ENCODE results near the gene BTBD18. TPM values are rescaled to one million over a fixed set of nuclear protein-coding genes. Genes with fewer than 3 reads are reported as not detected.

Gene BTBD18
- total RNA-seq: not detected

GRCh38 chr11:57751676-57752253 is at the start of gene BTBD18:
Gene BTBD18, minus strand, starts transcription at chr11:57751819. Its CDS starts 631 bp downstream, at chr11:57751188.
- Mint-ChIP-seq H3K4me3 (no peak within 1 kb of the TSS), H3K4me1 (peaks cover 8% of the 10 kb centered on the region), H3K27me3 (no peaks in the 10 kb centered on the region), H3K36me3 (ENCODE audit: low read depth) (peaks cover 22% of the 10 kb centered on the region), H3K9me3 (no peaks in the 10 kb centered on the region), H3K27ac (no peak within 1 kb of the TSS)
- no peak for ATAC-seq (replicated peaks)

- Mint-ChIP-seq H3K4me1 (peaks cover 10% of the 10 kb centered on the region), H3K4me3 (peak overlapping the region; percentile 37), H3K36me3 (ENCODE audit: low read depth) (peaks cover 40% of the 10 kb centered on the region), H3K27ac (peak overlapping the region; percentile 61), H3K9me3 (no peaks in the 10 kb centered on the region), H3K27me3 (no peaks in the 10 kb centered on the region)
- ATAC-seq (replicated peaks): peak; percentile 41
These were observed 49.5 kb upstream of the BTBD18 start for GRCh38 chr11:57801183-57801485.

- H3K9me3 Mint-ChIP-seq: no peaks in the 10 kb centered on the region
These were observed 49.0 kb upstream of the BTBD18 start for GRCh38 chr11:57800444-57801182.

DNA sequence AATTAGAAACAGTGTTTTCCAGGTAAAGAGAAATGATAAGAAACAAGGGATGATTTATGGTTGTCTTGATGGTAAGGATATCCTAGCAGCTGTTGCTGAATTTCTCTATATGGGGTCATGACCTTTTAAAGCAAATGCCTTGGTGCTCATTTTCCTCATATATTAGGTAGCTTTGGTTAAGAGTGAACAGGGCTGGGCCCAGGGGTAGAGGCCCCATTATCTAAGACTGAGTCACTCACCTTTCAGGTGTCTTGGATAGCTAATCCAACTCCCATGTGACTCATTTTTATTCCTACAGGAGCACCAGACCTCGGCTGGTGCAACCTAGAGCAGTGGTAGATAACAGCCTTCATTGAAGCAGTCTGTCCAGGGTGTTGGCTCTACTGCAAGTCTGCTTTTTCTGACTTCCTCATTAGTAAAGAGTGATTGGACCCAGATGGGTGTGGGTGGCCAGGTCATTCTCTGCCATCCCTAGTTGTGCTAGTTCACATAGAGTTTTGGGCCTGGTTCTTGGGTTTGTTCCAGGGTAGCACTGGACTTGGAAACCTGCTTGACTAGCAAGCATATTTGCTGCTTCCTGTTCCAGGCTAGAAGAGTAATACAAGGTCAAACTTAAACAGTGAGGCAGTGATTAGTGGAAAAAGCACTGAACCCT is 47.4 kb upstream of the BTBD18 start:
- Mint-ChIP-seq H3K4me1 (peaks cover 12% of the 10 kb centered on the region), H3K27me3 (no peaks in the 10 kb centered on the region), H3K9me3 (no peaks in the 10 kb centered on the region), H3K4me3 (no peak overlapping the region), H3K27ac (peak overlapping the region; percentile 78), H3K36me3 (ENCODE audit: low read depth) (peaks cover 28% of the 10 kb centered on the region)
- peak; percentile 37 for ATAC-seq (replicated peaks)

More at GRCh38 chr11:57800444-57801182, 49.0 kb upstream of the BTBD18 start:
- H3K27ac Mint-ChIP-seq: peak overlapping the region; percentile 61
- peaks cover 10% of the 10 kb centered on the region for H3K4me1 Mint-ChIP-seq
- no peaks in the 10 kb centered on the region for H3K27me3 Mint-ChIP-seq
- ATAC-seq (replicated peaks): peak; percentile 91
- H3K4me3 Mint-ChIP-seq: peak overlapping the region; percentile 37
- H3K36me3 Mint-ChIP-seq (ENCODE audit: low read depth): peaks cover 39% of the 10 kb centered on the region

GRCh38 chr11:57793351-57794115 is 41.9 kb upstream of the BTBD18 start:
- Mint-ChIP-seq H3K27ac (peak overlapping the region; percentile 79), H3K36me3 (ENCODE audit: low read depth) (peaks cover 19% of the 10 kb centered on the region)

DNA sequence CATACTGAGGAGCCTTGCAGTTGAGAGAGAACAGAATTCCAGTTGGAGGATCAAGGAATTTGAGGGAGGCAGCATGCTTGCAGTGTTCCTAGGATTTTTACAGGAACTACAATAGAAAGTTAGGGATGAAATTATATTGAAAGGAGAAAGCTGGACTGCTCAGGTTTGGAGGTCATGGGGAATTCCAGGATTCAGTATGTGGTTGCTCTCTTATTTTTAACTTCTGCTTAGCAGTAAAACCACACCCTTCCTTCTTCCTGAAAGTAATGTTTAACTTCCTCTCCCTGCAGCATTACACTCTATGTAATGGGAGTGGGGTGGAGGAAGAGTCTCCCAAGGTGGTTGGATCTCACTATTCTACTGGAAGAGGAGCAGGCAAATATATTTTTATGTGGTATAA is 41.3 kb upstream of the BTBD18 start:
- peaks cover 19% of the 10 kb centered on the region for H3K36me3 Mint-ChIP-seq (ENCODE audit: low read depth)
- H3K4me3 Mint-ChIP-seq: peak overlapping the region; percentile 73
- H3K4me1 Mint-ChIP-seq: peaks cover 17% of the 10 kb centered on the region
- H3K9me3 Mint-ChIP-seq: no peaks in the 10 kb centered on the region
- H3K27ac Mint-ChIP-seq: peak overlapping the region; percentile 79
- ATAC-seq (replicated peaks): peak; percentile 15
- H3K27me3 Mint-ChIP-seq: no peaks in the 10 kb centered on the region

More at GRCh38 chr11:57793351-57794115, 41.9 kb upstream of the BTBD18 start:
- Mint-ChIP-seq H3K27me3 (no peaks in the 10 kb centered on the region), H3K4me3 (peak overlapping the region; percentile 73), H3K9me3 (no peaks in the 10 kb centered on the region), H3K4me1 (peaks cover 17% of the 10 kb centered on the region)
- no peak for ATAC-seq (replicated peaks)

DNA sequence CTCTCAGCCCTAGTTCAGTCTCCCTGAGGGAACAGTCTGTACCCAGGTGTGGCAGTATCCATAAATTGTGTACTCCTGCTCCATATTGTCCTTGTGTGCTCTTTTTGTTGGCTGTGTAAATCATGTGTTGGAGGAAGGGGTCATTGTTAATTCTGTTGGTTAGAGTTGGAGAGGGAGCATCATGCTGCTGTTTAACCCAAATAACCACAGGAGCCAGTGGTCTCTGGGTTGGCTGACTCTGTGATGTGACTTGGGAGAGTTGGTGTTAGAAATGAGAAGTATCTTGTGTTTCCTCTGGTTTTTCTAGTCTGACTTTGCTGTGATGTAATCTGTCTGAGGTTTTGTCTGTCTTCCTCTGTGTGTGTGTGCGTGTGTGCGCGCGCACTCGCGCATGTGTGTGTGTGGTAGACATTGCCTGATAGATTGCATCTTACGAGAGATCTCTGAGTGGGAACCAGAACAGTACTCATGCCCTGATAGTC is 40.5 kb upstream of the BTBD18 start:
- Mint-ChIP-seq H3K9me3 (no peaks in the 10 kb centered on the region), H3K27me3 (no peaks in the 10 kb centered on the region), H3K4me3 (peak overlapping the region; percentile 73), H3K4me1 (peaks cover 17% of the 10 kb centered on the region), H3K36me3 (ENCODE audit: low read depth) (peaks cover 19% of the 10 kb centered on the region), H3K27ac (peak overlapping the region; percentile 79)
- peak; percentile 96 for ATAC-seq (replicated peaks)

- peak overlapping the region; percentile 73 for H3K4me3 Mint-ChIP-seq
- H3K4me1 Mint-ChIP-seq: peaks cover 17% of the 10 kb centered on the region
- H3K27me3 Mint-ChIP-seq: no peaks in the 10 kb centered on the region
- no peaks in the 10 kb centered on the region for H3K9me3 Mint-ChIP-seq
- no peak for ATAC-seq (replicated peaks)
- peak overlapping the region; percentile 79 for H3K27ac Mint-ChIP-seq
- H3K36me3 Mint-ChIP-seq (ENCODE audit: low read depth): peaks cover 14% of the 10 kb centered on the region
These were observed 39.9 kb upstream of the BTBD18 start for GRCh38 chr11:57791321-57792059.

DNA sequence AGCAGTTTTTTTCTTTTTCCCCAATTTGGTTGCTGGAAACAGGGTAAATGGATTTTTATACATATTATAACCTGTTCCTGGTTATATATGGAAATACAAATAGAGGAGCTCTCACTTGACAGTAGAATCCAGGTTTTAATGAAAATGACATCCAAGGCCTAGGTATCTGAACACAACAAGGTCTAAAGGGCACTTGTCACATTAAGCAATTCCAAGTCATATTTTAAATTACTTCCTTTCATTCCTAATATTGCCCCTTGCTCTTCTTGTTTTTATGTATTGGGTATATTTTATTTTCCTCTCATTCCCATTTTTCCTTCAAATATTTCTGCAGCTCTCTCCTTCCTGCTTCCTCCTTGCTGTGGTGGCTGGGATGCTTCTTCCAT is 37.1 kb upstream of the BTBD18 start:
- H3K36me3 Mint-ChIP-seq (ENCODE audit: low read depth): peaks cover 7% of the 10 kb centered on the region
- no peaks in the 10 kb centered on the region for H3K27me3 Mint-ChIP-seq
- H3K4me3 Mint-ChIP-seq: no peak overlapping the region
- H3K9me3 Mint-ChIP-seq: no peaks in the 10 kb centered on the region
- no peak overlapping the region for H3K27ac Mint-ChIP-seq
- ATAC-seq (replicated peaks): no peak
- H3K4me1 Mint-ChIP-seq: peaks cover 12% of the 10 kb centered on the region

- no peak for ATAC-seq (replicated peaks)
- no peaks in the 10 kb centered on the region for H3K9me3 Mint-ChIP-seq
- H3K4me3 Mint-ChIP-seq: no peak overlapping the region
- H3K27ac Mint-ChIP-seq: no peak overlapping the region
- H3K4me1 Mint-ChIP-seq: peaks cover 8% of the 10 kb centered on the region
- H3K36me3 Mint-ChIP-seq (ENCODE audit: low read depth): peaks cover 7% of the 10 kb centered on the region
- no peaks in the 10 kb centered on the region for H3K27me3 Mint-ChIP-seq
These were observed 36.5 kb upstream of the BTBD18 start for GRCh38 chr11:57787920-57788702.

- ATAC-seq (replicated peaks): no peak
- H3K4me1 Mint-ChIP-seq: peaks cover 4% of the 10 kb centered on the region
- H3K27ac Mint-ChIP-seq: no peak overlapping the region
- no peaks in the 10 kb centered on the region for H3K27me3 Mint-ChIP-seq
- peaks cover 3% of the 10 kb centered on the region for H3K36me3 Mint-ChIP-seq (ENCODE audit: low read depth)
- H3K4me3 Mint-ChIP-seq: no peak overlapping the region
- no peaks in the 10 kb centered on the region for H3K9me3 Mint-ChIP-seq
These were observed 35.5 kb upstream of the BTBD18 start for GRCh38 chr11:57787006-57787604.

- Mint-ChIP-seq H3K27ac (no peak overlapping the region), H3K4me1 (no peaks in the 10 kb centered on the region), H3K27me3 (no peaks in the 10 kb centered on the region), H3K36me3 (ENCODE audit: low read depth) (no peaks in the 10 kb centered on the region), H3K9me3 (no peaks in the 10 kb centered on the region), H3K4me3 (no peak overlapping the region)
- ATAC-seq (replicated peaks): no peak
These were observed 34.8 kb upstream of the BTBD18 start for GRCh38 chr11:57786436-57786835.

DNA sequence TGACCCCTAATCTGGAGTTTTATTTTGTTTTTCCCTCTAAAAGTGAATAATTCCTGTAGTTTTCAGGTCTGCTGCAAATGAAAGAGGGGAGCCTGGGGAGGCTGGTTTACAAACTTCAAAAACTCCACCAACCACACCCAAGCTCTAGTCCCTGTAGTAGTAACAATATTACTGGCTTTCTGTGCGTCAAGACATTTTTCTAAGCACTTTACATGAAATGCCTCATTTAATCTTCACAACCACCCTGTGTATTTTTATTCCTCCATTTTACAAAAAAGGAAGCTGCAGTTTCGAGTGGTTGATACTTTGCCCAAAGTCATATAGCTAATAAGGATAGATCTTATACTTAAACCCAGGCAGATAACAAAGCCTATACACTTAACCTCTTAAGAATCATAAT is 33.5 kb upstream of the BTBD18 start:
- Mint-ChIP-seq H3K27me3 (no peaks in the 10 kb centered on the region), H3K27ac (no peak overlapping the region), H3K9me3 (no peaks in the 10 kb centered on the region), H3K4me3 (no peak overlapping the region), H3K36me3 (ENCODE audit: low read depth) (no peaks in the 10 kb centered on the region), H3K4me1 (no peaks in the 10 kb centered on the region)
- no peak for ATAC-seq (replicated peaks)
